Measurements from ENCODE around the gene IGFBP7.

IGFBP7 gene

GRCh38 chr4:57040510-57040909, 69.7 kb downstream of the IGFBP7 start:
- DNase-seq (ENCODE audit: low read depth), result no peak

- no peak for DNase-seq (ENCODE audit: low read depth)
Measured at GRCh38 chr4:57039345-57039744, 70.8 kb downstream of the IGFBP7 start.

- DNase-seq (ENCODE audit: low read depth), result peak; percentile 10
Measured at GRCh38 chr4:57037982-57038604, 72.1 kb downstream of the IGFBP7 start.

- no peak for DNase-seq (ENCODE audit: low read depth)
Measured at GRCh38 chr4:57034520-57034919, 75.7 kb downstream of the IGFBP7 start.

GRCh38 chr4:57023104-57023503, 87.1 kb downstream of the IGFBP7 start:
- no peak for DNase-seq (ENCODE audit: low read depth)

- no peak for DNase-seq (ENCODE audit: low read depth)
Measured at GRCh38 chr4:57020467-57021101, 89.6 kb downstream of the IGFBP7 start.

- DNase-seq (ENCODE audit: low read depth), result no peak
Measured at GRCh38 chr4:57018980-57019379, 91.2 kb downstream of the IGFBP7 start.

- DNase-seq (ENCODE audit: low read depth), result no peak
Measured at GRCh38 chr4:57013543-57014120, 96.6 kb downstream of the IGFBP7 start.

- DNase-seq (ENCODE audit: low read depth), result no peak
Measured at GRCh38 chr4:56999751-57000150, 110.4 kb downstream of the IGFBP7 start.

GRCh38 chr4:56995525-56995924, 114.7 kb downstream of the IGFBP7 start:
- no peak for DNase-seq (ENCODE audit: low read depth)

- DNase-seq (ENCODE audit: low read depth), result no peak
Measured at GRCh38 chr4:56990109-56990905, 119.9 kb downstream of the IGFBP7 start.

- DNase-seq (ENCODE audit: low read depth), result no peak
Measured at GRCh38 chr4:56986952-56987351, 123.2 kb downstream of the IGFBP7 start.

GRCh38 chr4:56986192-56986591, 124.0 kb downstream of the IGFBP7 start:
- DNase-seq (ENCODE audit: low read depth), result no peak

- no peak for DNase-seq (ENCODE audit: low read depth)
Measured at GRCh38 chr4:56981795-56982201, 128.4 kb downstream of the IGFBP7 start.

Data from activated T-cell treated with anti-CD3 and anti-CD28 coated beads for 48 hours (primary cell).